Measurements from ENCODE around the gene DMAC2.
"Not testable (repeated sequence)": the region's sequence is repeated elsewhere in the genome, so short reads cannot be mapped to it uniquely, and the experiment has no call there.

DMAC2 gene

GRCh38 chr19:41442473-41443355 is 3.0 kb upstream of the DMAC2 start, which contains the start of gene ERICH4:
Gene ERICH4 (plus strand): TSS chr19:41443156. CDS start chr19:41443170, 14 bp downstream.
- no peak for DNase-seq (ENCODE audit: low read depth)

- no peak for DNase-seq (ENCODE audit: low read depth)
Measured at GRCh38 chr19:41441321-41441945, 1.7 kb upstream of the DMAC2 start.

- DNase-seq (ENCODE audit: low read depth): no peak
Measured at GRCh38 chr19:41437944-41438574, 1.7 kb downstream of the DMAC2 start.

GRCh38 chr19:41436674-41436951 is 3.1 kb downstream of the DMAC2 start:
- no peak for DNase-seq (ENCODE audit: low read depth)

- no peak for DNase-seq (ENCODE audit: low read depth)
Measured at GRCh38 chr19:41435936-41436673, 3.6 kb downstream of the DMAC2 start.

GRCh38 chr19:41435376-41435775 is 4.3 kb downstream of the DMAC2 start:
- not testable (repeated sequence) for DNase-seq (ENCODE audit: low read depth)

- no peak for DNase-seq (ENCODE audit: low read depth)
Measured at GRCh38 chr19:41434450-41434849, 5.3 kb downstream of the DMAC2 start.

- DNase-seq (ENCODE audit: low read depth): no peak
Measured at GRCh38 chr19:41433171-41433570, 6.5 kb downstream of the DMAC2 start.

- no peak for DNase-seq (ENCODE audit: low read depth)
Measured at GRCh38 chr19:41431426-41432386, 8.0 kb downstream of the DMAC2 start.

- no peak for DNase-seq (ENCODE audit: low read depth)
Measured at GRCh38 chr19:41430922-41431321, 8.8 kb downstream of the DMAC2 start.

- DNase-seq (ENCODE audit: low read depth): no peak
Measured at GRCh38 chr19:41428481-41428859, 11.2 kb downstream of the DMAC2 start.

- peak; percentile 13 for DNase-seq (ENCODE audit: low read depth)
Measured at GRCh38 chr19:41427647-41428480, 11.8 kb downstream of the DMAC2 start.

GRCh38 chr19:41426952-41427646 is 12.6 kb downstream of the DMAC2 start, which contains the start of gene B3GNT8:
Gene B3GNT8 (minus strand): TSS chr19:41427374. CDS start chr19:41426778, 596 bp downstream.
- DNase-seq (ENCODE audit: low read depth): peak; percentile 47

GRCh38 chr19:41426116-41426841 is 13.4 kb downstream of the DMAC2 start:
- DNase-seq (ENCODE audit: low read depth): no peak

GRCh38 chr19:41425174-41426115 is 14.3 kb downstream of the DMAC2 start:
- DNase-seq (ENCODE audit: low read depth): no peak

- DNase-seq (ENCODE audit: low read depth): no peak
Measured at GRCh38 chr19:41424335-41425173, 15.2 kb downstream of the DMAC2 start.

- no peak for DNase-seq (ENCODE audit: low read depth)
Measured at GRCh38 chr19:41422955-41423354, 16.8 kb downstream of the DMAC2 start.
